NCI-H2171 treated with DMSO at 0.1 percent for 48 hours (cell line): ENCODE measurements around the gene GOLGA5.

Experiments
- DNase-seq: peaks from one replicate; lab custom pipeline; 2025; lab: John Stamatoyannopoulos, UW

GOLGA5 gene

DNA sequence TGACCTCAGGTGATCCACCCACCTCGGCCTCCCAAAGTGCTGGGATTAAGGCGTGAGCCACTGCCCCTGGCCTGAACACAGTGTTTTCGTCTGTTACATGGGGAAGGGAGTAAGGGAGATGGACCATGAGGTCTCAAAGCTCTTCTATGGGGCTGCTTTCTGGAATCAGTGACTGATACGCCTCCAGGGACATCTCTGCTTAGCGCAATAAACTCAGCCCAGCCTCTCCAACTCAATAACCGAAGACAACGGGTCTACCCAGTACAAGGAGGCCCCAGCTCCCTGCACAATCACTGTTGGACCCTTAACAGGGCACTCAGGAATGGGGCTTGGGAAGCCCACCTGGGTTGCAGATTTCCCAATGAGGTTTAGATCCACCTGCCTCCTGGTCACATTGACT lies 86.2 kb downstream of the GOLGA5 start:
- DNase-seq, result no peak

GRCh38 chr14:92880851-92881250 lies 86.7 kb downstream of the GOLGA5 start:
- peak; percentile 16 for DNase-seq

GRCh38 chr14:92883066-92883465 lies 89.0 kb downstream of the GOLGA5 start:
- DNase-seq, result no peak

DNA sequence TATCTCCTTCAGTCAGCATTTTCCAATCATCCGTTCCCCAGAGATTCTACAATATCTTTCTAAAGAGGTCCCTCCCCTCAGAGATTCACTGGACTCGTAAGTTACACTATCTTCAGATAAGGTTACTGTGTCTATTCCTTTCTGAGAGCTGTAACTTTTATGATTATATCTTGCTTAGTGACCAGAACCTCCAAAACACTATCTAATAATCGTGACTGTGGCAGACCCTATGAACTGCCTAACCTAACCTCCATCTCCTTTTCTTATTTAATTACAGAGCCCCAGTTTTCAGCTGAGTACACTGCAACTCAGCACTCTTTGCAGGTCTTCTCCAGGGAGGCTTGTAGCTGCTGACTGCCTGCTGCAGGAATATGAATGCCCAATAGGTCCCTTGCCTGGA lies 90.3 kb downstream of the GOLGA5 start:
- no peak for DNase-seq

DNA sequence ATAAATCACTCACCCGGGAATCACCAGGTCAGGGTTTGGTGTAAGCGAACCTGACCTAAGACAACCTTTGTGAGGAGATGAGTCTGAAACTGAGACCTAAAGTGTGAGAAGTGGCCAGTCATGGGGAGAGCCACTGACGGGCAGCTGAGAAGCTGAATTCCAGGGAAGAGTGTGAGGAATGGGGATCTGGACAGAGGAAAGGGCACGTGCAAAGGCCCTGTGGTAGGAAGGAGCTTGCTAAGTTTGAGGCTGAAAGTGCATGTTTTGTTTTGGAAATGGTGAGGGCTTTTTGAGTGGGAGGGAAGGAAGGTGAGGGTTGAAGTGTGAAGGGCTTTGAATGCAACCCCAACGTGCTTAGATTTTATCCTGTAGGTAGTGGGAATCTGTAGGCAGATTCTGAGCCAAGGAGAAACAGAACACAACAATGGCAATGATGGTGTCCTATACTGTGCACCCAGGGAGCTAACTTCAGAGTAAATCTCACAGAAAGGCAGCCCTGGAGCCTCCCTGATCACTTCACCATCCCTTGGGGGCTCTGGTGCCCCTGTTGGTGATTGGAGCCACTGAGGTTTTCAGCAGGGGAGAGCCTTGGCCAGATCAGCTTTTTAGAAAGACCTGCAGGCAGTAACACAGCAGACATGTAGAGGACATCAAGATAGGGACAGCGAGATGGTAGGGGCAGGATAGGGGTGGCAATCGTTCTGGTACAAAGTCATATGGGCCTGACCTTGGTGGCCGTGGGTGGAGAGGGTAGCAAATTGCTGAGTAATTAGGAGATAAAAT lies 91.4 kb downstream of the GOLGA5 start:
- DNase-seq, result no peak

- no peak for DNase-seq
Observed at GRCh38 chr14:92886337-92886736, 92.2 kb downstream of the GOLGA5 start.

- DNase-seq, result no peak
Observed at GRCh38 chr14:92887157-92887556, 93.1 kb downstream of the GOLGA5 start.

GRCh38 chr14:92888896-92889295 lies 94.8 kb downstream of the GOLGA5 start:
- no peak for DNase-seq
